GM12873 (cell line): ENCODE results near the gene PIGZ.

Source experiments
- TF ChIP-seq, protein P1 (sequence below): IDR thresholded peaks from 2 replicates; pipeline ENCODE4 v1.5.1; 2012; ENCODE audit warnings: low read depth, mild to moderate bottlenecking, moderate library complexity, low read length, control low read depth; ENCODE audit not compliant: insufficient read depth; ENCODE audit errors: missing control alignments

The PIGZ gene

GRCh38 chr3:196966526-196967401, 1.9 kb downstream of the PIGZ start:
- TF ChIP-seq, protein P1, sequence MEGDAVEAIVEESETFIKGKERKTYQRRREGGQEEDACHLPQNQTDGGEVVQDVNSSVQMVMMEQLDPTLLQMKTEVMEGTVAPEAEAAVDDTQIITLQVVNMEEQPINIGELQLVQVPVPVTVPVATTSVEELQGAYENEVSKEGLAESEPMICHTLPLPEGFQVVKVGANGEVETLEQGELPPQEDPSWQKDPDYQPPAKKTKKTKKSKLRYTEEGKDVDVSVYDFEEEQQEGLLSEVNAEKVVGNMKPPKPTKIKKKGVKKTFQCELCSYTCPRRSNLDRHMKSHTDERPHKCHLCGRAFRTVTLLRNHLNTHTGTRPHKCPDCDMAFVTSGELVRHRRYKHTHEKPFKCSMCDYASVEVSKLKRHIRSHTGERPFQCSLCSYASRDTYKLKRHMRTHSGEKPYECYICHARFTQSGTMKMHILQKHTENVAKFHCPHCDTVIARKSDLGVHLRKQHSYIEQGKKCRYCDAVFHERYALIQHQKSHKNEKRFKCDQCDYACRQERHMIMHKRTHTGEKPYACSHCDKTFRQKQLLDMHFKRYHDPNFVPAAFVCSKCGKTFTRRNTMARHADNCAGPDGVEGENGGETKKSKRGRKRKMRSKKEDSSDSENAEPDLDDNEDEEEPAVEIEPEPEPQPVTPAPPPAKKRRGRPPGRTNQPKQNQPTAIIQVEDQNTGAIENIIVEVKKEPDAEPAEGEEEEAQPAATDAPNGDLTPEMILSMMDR = no peak

DNA sequence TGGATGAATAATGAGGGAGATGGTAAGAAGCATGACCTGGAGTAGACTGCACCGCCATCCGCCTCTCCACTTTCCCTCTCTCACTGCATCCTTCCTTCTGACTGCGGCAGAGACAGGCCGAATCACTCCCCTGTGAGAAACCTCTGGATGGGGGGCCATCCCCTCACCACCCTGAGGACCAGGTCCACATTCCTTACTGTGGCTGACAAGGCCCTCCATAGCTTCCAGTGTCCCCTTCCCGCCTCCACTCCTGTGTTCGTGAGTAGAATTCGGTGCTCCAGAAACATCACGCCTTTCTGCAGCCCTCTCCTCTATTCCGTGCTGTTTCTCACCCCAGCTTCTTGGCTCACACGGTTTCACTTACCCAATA, 2.8 kb downstream of the PIGZ start:
- TF ChIP-seq, protein P1 = no peak

DNA sequence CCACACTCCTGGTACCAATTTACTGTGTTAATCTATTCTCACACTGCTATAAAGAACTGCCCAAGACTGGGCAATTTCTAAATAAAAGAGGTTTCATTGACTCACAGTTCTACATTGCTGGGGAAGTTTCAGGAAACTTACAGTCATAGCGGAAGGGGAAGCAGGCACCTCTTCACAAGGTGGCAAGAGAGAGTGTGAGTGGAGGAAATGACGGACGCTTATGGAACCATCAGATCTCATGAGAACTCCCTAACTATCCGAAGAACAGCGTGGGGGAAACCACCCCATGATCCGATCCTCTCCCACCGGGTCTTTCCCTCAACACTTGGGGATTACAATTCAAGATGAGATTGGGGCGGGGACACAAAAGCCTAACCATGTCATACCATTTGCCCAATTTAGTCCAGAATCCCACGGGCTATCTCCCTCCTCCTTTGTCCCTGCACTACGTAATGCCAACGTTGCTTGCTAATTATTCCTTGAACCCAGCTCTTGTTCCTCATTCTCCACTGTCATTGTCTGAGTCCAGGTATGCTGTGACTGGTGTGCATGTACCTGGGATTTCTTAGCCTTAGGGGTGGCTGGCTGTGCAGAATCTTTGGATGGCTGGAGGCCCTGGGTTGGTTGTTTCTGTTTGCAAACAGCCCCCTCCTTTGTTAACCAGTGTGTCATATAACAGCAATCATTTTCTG, 3.4 kb downstream of the PIGZ start:
- TF ChIP-seq, protein P1 = no peak

DNA sequence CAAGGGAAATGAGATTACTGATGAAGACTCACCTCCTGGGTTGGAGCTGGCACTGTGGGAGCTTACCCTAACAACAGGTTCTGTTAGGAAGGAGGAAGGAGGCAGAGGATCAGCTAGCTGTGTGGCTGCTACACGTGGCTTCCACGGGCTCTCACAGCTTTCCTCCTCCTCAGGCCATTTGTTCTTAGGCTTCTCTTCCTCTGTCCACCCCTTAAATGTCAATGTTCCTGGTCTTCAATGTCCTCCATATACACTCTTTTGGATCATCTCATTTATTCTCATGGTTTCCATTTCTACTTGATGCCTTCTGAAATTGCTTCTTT, 5.0 kb downstream of the PIGZ start:
- TF ChIP-seq, protein P1 = no peak

DNA sequence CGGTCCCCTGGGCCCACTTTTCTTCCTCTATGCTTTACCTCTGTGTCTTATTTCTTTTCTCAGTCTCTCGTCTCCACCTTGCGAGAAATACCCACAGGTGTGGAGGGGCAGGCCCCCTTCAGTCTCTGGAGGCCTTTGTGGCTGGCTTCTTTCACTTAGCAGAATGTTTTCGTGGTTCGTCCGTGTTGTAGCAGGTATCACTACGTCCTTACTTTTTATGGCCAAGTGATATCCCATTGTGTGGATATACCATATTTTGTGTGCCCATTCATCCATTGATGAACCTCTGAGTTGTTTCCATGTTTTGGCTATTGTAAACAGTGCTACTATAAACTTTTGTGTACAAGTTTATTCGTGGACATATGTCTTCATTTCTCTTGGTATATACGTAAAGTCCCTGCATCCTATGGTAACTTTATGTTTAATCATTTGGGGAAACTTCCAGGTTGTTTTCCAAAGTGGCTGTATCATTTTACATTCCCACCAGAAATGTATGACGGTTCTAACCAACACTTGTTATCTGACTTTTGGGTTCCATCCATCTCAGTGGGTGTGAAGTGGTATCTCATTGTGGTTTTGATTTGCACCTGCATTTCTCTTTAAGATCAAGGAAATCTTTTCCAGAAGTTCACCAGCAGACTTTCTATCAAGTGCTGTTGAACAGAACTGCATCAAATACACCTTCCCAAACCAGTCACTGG, 5.6 kb downstream of the PIGZ start:
- TF ChIP-seq, protein P1 = no peak

DNA sequence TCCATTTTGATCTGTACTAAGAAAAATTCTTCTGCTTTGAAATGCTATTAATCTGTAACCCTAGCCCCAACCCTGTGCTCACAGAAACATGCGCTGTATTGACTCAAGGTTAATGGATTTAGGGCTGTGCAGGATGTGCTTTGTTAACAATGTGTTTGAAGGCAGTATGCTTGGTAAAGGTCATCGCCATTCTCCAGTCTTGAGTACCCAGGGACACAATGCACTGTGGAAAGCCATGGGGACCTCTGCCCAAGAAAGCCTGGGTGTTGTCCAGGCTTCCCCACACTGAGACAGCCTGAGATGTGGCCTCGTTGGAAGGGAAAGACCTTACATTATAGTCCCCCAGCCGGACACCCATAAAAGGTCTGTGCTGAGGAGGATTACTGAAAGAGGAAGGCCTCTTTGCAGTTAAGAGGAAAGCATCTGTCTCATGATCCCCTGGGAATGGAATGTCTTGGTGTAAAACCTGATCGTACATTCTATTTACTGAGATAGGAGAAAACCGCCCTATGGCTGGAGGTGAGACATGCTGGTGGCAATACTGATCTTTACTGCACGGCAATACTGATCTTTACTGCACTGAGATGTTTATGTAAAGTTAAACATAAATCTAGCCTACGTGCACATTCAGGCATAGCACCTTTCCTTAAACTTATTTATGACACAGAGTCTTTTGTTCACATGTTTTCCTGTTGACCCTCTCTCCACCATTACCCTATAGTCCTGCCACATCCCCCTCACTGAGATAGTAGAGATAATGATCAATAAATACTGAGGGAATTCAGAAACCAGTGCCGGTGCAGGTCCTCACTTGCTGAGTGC, 6.3 kb downstream of the PIGZ start:
- TF ChIP-seq, protein P1 = no peak
